ENCODE measurements around the gene VEZT. TPM values are rescaled to one million over a fixed set of nuclear protein-coding genes. Genes with fewer than 3 reads are reported as not detected.

Gene VEZT
- polyA plus RNA-seq, 1 of the 3 experiments (the other 2 are of a cell fraction): 41.2 TPM

- 92% methylated on average over 6 of the region's 6 CpGs for WGBS (ENCODE audit: low lambda C conversion rate)
- Histone ChIP-seq H3K36me3 (replicated peaks in 1 of 2; ENCODE audit: control insufficient read depth in 1 of 2, insufficient read depth in 2 of 2, low read length in 1 of 2) (no peaks in the 10 kb centered on the region), H3K27ac (ENCODE audit: low read depth in 2 of 2, low read length in 1 of 2) (no peak overlapping the region), H3K9me3 (no peaks in the 10 kb centered on the region), H3K4me1 (ENCODE audit: control insufficient read depth in 1 of 2, insufficient read depth in 2 of 2, low read depth in 1 of 2, low read length in 1 of 2) (no peaks in the 10 kb centered on the region), H3K27me3 (ENCODE audit: insufficient read depth) (no peaks in the 10 kb centered on the region), H3K4me3 (ENCODE audit: low read depth in 2 of 2, low read length in 1 of 2) (no peak overlapping the region), H3K9ac (no peak overlapping the region), H3K79me2 (ENCODE audit: insufficient read depth) (no peaks in the 10 kb centered on the region), H4K20me1 (ENCODE audit: insufficient read depth) (no peaks in the 10 kb centered on the region), H3K9me2 (no peaks in the 10 kb centered on the region), H3F3A (replicated peaks; ENCODE audit: insufficient read depth) (no peaks in the 10 kb centered on the region), H3K4me2 (no peak overlapping the region), H2AFZ (ENCODE audit: low read depth) (no peak overlapping the region)
- DNase-seq: no peak
- no peak for TF ChIP-seq MAX (IDR thresholded peaks at IDR 0.05; ENCODE audit: low read depth)
- no peak for TF ChIP-seq TEAD4 (IDR thresholded peaks at IDR 0.05; ENCODE audit: borderline replicate concordance, insufficient read depth)
- TF ChIP-seq RCOR1 (IDR thresholded peaks at IDR 0.05; ENCODE audit: low read length): no peak
- TF ChIP-seq USF2 (IDR thresholded peaks at IDR 0.05; ENCODE audit: borderline replicate concordance, low read depth, low read length): no peak
- no peak for TF ChIP-seq GABPA (IDR thresholded peaks at IDR 0.05; ENCODE audit: low read depth)
- no peak for TF ChIP-seq EP300 (IDR thresholded peaks at IDR 0.05; ENCODE audit: borderline replicate concordance in 1 of 2, low read depth in 1 of 2, low read length in 1 of 2)
- TF ChIP-seq GATA2 (CRISPR knock-in tag; IDR thresholded peaks at IDR 0.05): no peak
- no peak for TF ChIP-seq REST (IDR thresholded peaks at IDR 0.05; ENCODE audit: low read depth, low read length)
- TF ChIP-seq ZBTB33 (IDR thresholded peaks at IDR 0.05; ENCODE audit: borderline replicate concordance, low read depth): no peak
- TF ChIP-seq MXI1 (IDR thresholded peaks at IDR 0.05; ENCODE audit: low read depth, low read length): no peak
- no peak for TF ChIP-seq ELF1 (IDR thresholded peaks at IDR 0.05)
- no peak for TF ChIP-seq MEF2A (IDR thresholded peaks at IDR 0.05; ENCODE audit: borderline replicate concordance, low read depth)
- TF ChIP-seq JUND (IDR thresholded peaks at IDR 0.05): no peak
- TF ChIP-seq TAF1 (IDR thresholded peaks at IDR 0.05; ENCODE audit: borderline replicate concordance, low read depth, low read length): no peak
- no peak for TF ChIP-seq FOSL2 (IDR thresholded peaks at IDR 0.05; ENCODE audit: borderline replicate concordance, low read depth)
- no peak for TF ChIP-seq FOXM1 (IDR thresholded peaks at IDR 0.05; ENCODE audit: low read depth)
- no peak for TF ChIP-seq CHD2 (IDR thresholded peaks at IDR 0.05; ENCODE audit: low read length, partially characterized antibody)
- POLR2A ChIA-PET: interaction anchor here (0.6 kb wide), 1 partner anchor 147 kb away, joined by 3 read pairs; no protein-coding TSS in a partner anchor
- CTCF ChIA-PET: interaction anchor here (1.5 to 1.9 kb wide), 3 partner anchors 15 to 235 kb away, joined by 4 to 6 read pairs (median 5); no protein-coding TSS in a partner anchor
Observed at GRCh38 chr12:95351748-95352147, 134.1 kb downstream of the VEZT start.

Small RNA genes lying within 50 kb of the gene (small RNA-seq; reads per million reads assigned to genes)
- 23.2 to 739 (median 526) reads per million in 7 experiments for gene MIR331
- gene MIR3685: 0 reads per million in 7 experiments
- gene RF00019: 0 reads per million in 7 experiments
- 0 reads per million in 7 experiments for gene RNU6-808P

Other genes starting within 250 kb of the VEZT start
- 106 and 130 TPM in 2 replicates for gene NDUFA12, start 214.1 kb upstream of the VEZT start, polyA plus RNA-seq (2012; rRNA removed)
- 15.9 and 19.1 TPM in 2 replicates for gene NR2C1, start 144.2 kb upstream of the VEZT start, polyA plus RNA-seq (2012; rRNA removed)
- gene FGD6, start 340 bp upstream of the VEZT start, polyA plus RNA-seq (2012; rRNA removed): 2.8 and 3.8 TPM in 2 replicates